ENCODE measurements around the gene CLCA1. TPM values are rescaled to one million over a fixed set of nuclear protein-coding genes. Genes with fewer than 3 reads are reported as not detected.
A peak's percentile ranks its signal among the peaks of the same experiment; 100 is the strongest.

Gene CLCA1, protein sequence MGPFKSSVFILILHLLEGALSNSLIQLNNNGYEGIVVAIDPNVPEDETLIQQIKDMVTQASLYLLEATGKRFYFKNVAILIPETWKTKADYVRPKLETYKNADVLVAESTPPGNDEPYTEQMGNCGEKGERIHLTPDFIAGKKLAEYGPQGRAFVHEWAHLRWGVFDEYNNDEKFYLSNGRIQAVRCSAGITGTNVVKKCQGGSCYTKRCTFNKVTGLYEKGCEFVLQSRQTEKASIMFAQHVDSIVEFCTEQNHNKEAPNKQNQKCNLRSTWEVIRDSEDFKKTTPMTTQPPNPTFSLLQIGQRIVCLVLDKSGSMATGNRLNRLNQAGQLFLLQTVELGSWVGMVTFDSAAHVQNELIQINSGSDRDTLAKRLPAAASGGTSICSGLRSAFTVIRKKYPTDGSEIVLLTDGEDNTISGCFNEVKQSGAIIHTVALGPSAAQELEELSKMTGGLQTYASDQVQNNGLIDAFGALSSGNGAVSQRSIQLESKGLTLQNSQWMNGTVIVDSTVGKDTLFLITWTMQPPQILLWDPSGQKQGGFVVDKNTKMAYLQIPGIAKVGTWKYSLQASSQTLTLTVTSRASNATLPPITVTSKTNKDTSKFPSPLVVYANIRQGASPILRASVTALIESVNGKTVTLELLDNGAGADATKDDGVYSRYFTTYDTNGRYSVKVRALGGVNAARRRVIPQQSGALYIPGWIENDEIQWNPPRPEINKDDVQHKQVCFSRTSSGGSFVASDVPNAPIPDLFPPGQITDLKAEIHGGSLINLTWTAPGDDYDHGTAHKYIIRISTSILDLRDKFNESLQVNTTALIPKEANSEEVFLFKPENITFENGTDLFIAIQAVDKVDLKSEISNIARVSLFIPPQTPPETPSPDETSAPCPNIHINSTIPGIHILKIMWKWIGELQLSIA
- not detected for total RNA-seq

DNA sequence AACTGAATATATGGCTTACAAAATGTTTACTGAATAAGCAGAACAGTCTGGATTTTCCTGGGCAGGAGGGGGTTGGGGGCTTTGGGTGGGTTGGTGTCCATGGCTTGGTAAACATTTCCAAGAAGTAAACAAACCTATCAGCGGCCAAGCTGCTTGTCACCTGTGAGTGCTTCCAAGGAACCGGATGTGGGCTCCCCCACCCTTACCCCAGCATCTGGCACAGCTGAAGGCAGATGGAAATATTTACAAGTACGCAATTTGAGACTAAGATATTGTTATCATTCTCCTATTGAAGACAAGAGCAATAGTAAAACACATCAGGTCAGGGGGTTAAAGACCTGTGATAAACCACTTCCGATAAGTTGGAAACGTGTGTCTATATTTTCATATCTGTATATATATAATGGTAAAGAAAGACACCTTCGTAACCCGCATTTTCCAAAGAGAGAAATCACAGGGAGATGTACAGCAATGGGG is at the start of gene CLCA1:
TSS of gene CLCA1 (plus strand) at position 427 of the 477 bp plus-strand sequence. CDS start at position 472, 45 bp downstream.
- no peak for DNase-seq (ENCODE audit: low spot score in 2 of 2)
- Mint-ChIP-seq H3K9me3 (no peaks in the 10 kb centered on the region), H3K36me3 (no peaks in the 10 kb centered on the region), H3K27ac (no peak within 1 kb of the TSS)
- ATAC-seq, result no peak

DNA sequence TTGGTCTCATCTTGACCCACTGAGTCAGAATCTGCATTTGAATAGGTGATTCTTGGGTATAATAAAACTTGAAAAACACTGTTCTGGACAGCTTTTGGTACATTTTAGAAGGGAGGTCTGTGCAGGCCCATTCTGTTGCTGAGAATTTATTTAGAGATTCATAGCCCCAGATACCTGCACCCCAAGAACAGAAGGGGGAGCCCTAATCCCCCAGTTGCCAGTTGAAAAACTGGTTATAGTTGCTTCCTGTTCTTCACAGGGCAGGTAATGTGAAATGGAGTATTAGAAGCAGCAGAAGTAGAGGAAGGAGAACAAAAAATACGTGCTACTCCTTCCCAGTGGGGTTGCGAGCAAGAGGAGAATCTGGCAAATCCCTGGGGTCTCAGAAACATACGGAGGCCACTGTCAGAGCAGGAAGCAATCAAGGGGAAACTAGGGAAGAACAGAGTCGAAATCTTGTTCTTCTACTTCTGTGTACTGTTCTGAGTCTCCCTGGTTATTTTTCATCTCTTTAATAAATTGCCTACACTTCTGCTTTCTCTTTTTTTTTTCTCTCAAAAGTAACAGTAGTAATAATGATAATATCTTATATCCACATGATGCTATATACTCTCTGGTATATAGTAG is 49.3 kb upstream of the CLCA1 start:
- peak overlapping the region in 1 of 2 donors; percentile 61 for H3K27ac Mint-ChIP-seq

DNA sequence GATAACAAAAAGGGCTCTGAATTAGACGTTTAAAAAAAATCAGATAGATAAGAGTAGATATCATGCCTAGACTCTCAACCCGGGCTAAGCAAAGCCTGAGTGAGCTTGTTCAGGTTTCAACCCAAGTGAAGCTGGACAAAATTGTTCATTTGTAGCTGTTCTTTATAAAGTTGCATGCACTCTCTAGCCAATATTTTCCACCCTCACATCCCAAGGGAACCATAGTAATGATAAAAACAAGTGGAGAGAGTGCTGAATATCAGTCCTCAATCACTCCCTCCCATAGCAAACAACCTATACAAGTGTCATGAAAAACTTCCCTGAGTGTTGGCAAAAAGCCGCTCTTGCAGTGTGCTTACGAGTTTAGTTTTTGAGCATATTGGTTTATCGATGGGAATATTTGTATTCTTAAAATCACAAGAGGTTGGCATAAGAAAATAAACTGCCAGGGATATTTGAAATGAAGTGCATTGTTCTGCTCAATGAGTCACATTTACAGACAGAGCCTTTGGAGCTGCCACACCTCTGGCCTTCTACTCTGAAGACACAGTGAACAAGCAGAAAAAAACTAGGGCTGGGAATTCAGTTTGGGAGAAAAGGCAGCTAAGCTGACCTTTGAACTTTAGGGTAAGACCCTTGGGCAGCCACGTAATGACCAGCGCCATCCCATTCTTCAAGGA is 47.0 kb upstream of the CLCA1 start:
- ATAC-seq (no peak), DNase-seq (ENCODE audit: low spot score in 2 of 2) (no peak)
- Mint-ChIP-seq H3K27ac (no peak overlapping the region), H3K9me3 (no peaks in the 10 kb centered on the region), H3K36me3 (no peaks in the 10 kb centered on the region)

More for the DNA sequence above, 49.3 kb upstream of the CLCA1 start:
- DNase-seq (ENCODE audit: low spot score in 2 of 2) (peak in 1 of 2 donors; percentile 19), ATAC-seq (peak; percentile 61 to 82)
- Mint-ChIP-seq H3K36me3 (no peaks in the 10 kb centered on the region), H3K9me3 (no peaks in the 10 kb centered on the region)

DNA sequence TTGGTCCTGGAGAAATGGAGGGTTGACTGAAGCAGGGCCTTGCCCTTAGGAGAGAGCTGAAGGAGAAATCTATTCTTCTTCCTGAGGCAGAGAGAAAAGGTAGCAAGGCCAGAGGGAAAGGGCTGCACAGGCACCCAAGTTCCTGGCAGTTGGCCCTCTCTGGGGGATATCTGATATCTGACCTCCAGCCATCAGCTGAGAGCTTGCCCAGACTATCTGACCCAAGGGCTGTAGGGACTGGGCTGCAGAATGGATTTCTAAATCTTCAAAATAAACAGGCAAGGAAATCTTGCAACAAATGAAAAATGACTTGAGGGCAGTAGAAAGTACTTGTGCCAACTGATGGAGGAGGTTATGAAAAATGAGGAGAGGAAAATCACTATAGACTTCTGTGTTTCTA is 45.3 kb upstream of the CLCA1 start:
- DNase-seq (ENCODE audit: low spot score in 2 of 2), result no peak
- H3K36me3 Mint-ChIP-seq, result no peaks in the 10 kb centered on the region
- H3K9me3 Mint-ChIP-seq, result no peaks in the 10 kb centered on the region
- no peak for ATAC-seq
- no peak overlapping the region for H3K27ac Mint-ChIP-seq

DNA sequence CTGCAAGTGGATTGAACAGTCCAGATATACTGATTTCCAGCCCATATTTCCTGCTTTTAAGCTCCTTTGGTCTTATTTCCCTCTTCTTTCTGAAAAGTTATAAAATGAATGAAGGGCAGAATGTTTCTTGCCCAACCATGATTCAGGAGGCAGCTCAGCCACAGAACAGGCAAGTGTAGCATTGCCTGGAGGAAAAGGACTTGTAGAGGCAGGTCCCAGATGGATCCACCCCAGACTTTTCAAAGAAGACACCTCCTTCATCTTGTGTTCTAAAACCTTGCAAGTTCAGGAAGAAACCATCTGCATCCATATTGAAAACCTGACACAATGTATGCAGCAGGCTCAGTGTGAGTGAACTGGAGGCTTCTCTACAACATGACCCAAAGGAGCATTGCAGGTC is 44.9 kb upstream of the CLCA1 start, which contains the start of gene CLCA2:
TSS of gene CLCA2 (plus strand) at position 299 of the 400 bp plus-strand sequence. CDS start at position 376, 77 bp downstream.
- ATAC-seq, result no peak
- Mint-ChIP-seq H3K27ac (no peak within 1 kb of the TSS), H3K36me3 (no peaks in the 10 kb centered on the region), H3K9me3 (no peaks in the 10 kb centered on the region)
- DNase-seq (ENCODE audit: low spot score in 2 of 2), result no peak

DNA sequence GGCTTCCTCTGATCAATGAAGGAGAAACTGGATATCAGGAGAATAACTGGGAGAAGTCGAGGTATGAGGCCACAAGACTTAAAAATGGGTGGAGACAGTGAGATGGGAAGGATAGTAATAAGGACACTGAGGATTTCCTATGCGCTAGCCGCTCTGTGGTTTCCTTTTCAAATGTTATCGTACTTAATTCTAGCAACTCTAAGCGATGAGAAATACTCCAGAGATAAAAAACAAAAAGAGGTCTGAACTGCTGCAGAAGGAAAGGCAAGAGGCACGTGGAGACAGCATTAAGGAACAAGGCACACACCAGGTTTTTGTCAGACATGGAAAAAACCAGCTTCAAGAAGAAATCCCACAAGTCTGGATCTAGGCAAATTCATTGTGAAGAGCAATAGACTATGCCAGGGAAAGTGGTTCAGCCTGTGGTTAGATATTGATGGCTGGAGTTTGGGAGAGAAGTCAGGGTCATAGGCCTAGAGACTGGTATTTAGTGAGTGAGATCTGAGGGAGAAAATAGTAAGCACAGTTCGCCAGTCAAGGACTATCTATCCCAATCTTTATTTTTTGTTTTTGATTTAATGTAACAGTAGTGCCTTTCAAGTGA is 39.5 kb upstream of the CLCA1 start:
- Mint-ChIP-seq H3K27ac (no peak overlapping the region), H3K36me3 (no peaks in the 10 kb centered on the region), H3K9me3 (no peaks in the 10 kb centered on the region)
- ATAC-seq, result no peak
- no peak for DNase-seq (ENCODE audit: low spot score in 2 of 2)

DNA sequence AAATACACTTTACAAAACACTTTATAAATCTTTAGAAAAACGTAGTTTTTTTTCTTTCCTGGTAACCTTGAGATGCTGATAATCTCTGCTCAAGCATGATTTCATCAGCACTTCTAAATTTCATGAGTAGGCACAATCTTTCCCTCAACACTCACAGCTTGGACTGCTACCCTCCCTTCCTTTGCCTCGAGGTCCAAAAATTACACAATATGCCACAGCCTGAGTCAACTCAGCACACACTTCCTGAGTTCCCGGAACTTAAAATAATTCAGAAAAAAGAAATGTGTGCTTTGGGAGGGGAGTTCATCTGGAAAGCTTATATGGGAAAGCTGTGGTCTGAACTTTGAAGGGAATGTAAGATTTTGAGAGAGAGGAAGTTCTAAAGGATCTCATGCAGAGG is 38.9 kb upstream of the CLCA1 start:
- H3K9me3 Mint-ChIP-seq, result no peaks in the 10 kb centered on the region
- H3K36me3 Mint-ChIP-seq, result no peaks in the 10 kb centered on the region
- H3K27ac Mint-ChIP-seq, result no peak overlapping the region
- DNase-seq (ENCODE audit: low spot score in 2 of 2) (no peak), ATAC-seq (peak; percentile 73 to 92)

DNA sequence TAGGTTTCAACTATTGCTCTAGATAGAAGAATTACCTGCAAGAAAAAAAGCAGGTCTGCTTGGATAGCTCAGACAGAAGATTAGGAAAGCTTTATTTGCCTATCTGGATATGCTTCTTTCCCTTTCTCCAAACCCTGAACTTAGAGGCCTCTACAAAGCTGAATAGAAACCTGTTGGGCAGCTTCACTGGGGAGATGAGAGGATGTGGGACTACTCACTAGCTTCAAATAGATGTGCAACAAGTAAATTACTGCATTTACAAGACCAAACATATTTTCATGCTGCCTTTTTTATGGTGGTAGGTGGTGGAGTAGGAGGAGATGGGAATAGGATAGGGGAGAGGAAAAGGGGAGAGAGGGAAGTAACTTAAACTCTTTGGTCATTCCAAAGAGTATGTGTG is 38.4 kb upstream of the CLCA1 start:
- no peaks in the 10 kb centered on the region for H3K36me3 Mint-ChIP-seq
- H3K9me3 Mint-ChIP-seq, result no peaks in the 10 kb centered on the region
- DNase-seq (ENCODE audit: low spot score in 2 of 2), result no peak
- ATAC-seq, result peak in 1 of 2 donors; percentile 29
- H3K27ac Mint-ChIP-seq, result no peak overlapping the region

DNA sequence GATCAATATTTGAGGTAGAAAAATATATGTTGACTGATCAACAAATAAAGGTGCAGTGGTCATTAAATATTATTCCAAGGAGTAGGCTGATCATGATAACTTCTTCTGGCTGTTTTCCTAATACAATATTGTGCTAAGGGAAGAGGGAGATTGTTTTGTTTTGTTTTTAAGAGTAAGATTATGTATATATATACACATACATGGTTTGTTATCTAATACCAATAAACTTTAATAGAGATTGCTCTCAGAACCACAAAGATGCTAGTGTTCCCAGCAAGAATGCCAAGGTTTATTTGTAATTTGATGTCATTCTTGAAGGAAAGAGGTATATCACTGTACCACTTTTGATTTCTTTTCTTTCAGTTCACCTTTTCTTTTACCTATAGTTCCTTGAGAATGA is 34.7 kb upstream of the CLCA1 start:
- Mint-ChIP-seq H3K27ac (no peak overlapping the region), H3K36me3 (no peaks in the 10 kb centered on the region), H3K9me3 (no peaks in the 10 kb centered on the region)
- ATAC-seq (no peak), DNase-seq (ENCODE audit: low spot score in 2 of 2) (no peak)

DNA sequence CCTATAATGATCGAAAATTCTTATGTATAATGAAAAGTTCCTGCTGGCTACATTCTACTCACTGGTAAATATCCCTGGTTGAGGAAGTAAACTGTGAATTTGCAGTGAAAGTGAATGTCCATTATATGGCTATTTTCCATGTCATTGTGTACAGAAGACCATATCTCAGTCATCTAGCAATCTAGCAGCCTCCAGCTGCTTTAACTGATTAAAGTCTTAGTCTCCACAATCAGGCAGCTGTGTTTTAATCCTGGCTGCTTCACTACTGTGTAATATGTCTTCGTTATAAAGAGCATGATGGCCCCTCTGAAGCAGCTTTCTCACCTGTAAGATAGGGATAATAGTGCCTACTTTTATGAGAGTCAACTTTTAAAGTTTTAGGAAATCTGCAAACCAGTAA is 33.4 kb upstream of the CLCA1 start:
- Mint-ChIP-seq H3K36me3 (no peaks in the 10 kb centered on the region), H3K9me3 (no peaks in the 10 kb centered on the region), H3K27ac (no peak overlapping the region)
- ATAC-seq (no peak), DNase-seq (ENCODE audit: low spot score in 2 of 2) (no peak)

DNA sequence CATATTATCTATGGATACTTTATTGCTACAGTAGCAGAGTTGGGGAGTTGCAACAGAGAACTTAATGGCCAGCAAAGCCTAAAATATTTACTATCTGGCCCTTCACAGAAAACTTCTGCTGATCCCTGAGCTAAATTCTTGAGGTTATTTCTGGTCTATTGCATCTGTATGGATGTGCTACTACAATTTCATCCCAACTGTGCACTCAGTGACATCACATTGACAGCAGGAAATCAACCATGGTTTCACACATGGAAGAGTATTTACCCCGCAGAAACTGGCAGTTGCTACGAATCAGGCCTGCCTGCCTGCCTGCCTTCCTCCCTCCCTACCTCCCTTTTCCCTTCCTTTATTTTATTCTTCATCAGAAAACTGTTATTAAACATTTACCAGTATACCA is 32.7 kb upstream of the CLCA1 start:
- no peak for DNase-seq (ENCODE audit: low spot score in 2 of 2)
- no peak overlapping the region for H3K27ac Mint-ChIP-seq
- no peaks in the 10 kb centered on the region for H3K36me3 Mint-ChIP-seq
- no peak for ATAC-seq
- no peaks in the 10 kb centered on the region for H3K9me3 Mint-ChIP-seq

DNA sequence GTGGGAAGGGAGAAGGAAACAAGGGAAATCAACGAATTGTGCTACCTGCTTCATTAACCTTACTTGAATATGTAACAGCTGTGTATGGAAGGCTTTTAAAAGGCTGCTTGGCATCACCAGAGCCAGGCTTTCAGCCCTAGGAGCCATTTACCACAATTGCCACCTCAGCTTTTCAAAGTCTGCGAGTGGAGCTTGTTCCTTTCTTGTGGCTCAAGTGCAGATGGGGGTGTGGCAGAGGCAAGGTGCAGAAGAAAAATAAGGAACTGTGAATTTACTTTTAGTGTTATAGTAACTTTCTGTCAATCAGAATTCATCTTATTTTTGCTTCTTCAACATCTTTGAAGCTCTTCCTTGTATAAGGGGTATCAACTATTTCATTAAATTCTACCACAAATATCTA is 27.1 kb upstream of the CLCA1 start:
- Mint-ChIP-seq H3K9me3 (no peaks in the 10 kb centered on the region), H3K27ac (no peak overlapping the region), H3K36me3 (no peaks in the 10 kb centered on the region)
- no peak for ATAC-seq
- no peak for DNase-seq (ENCODE audit: low spot score in 2 of 2)

DNA sequence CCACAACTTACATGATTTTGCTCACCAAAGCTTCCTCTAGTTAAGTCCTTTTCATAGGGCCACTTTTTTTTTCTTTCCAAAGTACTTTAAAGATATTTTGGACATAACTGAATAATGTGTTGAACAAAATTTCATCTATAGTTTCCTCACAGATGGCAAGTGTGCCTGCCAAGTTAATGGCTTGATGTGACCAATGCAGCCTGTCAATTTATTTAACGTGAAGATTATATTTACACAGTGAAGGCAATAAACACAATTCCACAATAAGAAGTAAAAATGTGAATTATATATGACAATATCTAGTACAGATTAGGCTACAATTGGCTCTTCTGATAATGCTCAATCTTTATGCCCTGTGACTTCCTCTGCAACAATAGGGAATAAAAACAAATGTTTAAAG is 26.7 kb upstream of the CLCA1 start:
- ATAC-seq, result no peak
- no peaks in the 10 kb centered on the region for H3K36me3 Mint-ChIP-seq
- no peak overlapping the region for H3K27ac Mint-ChIP-seq
- no peaks in the 10 kb centered on the region for H3K9me3 Mint-ChIP-seq
- DNase-seq (ENCODE audit: low spot score in 2 of 2), result no peak

DNA sequence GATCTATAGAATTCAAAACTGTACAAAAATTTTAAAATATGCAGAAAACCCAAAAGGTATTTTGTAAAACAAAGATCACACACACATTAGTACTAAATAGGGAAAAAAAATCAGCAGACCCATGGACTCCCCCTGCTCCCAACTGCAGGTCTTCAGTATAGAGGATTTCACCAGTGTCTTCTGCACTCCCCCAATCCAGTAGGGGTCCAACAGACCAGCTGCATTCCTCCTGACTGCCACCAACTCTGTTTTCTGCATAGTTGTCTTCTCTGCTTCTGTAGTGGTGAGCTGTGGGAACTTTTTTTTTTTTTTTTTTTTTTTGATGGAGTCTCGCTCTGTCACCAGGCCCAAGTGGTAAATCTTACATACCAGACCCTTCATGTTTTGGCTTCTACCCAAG is 22.8 kb upstream of the CLCA1 start:
- H3K9me3 Mint-ChIP-seq, result no peaks in the 10 kb centered on the region
- DNase-seq (ENCODE audit: low spot score in 2 of 2) (no peak), ATAC-seq (no peak)
- H3K27ac Mint-ChIP-seq, result no peak overlapping the region
- H3K36me3 Mint-ChIP-seq, result no peaks in the 10 kb centered on the region

DNA sequence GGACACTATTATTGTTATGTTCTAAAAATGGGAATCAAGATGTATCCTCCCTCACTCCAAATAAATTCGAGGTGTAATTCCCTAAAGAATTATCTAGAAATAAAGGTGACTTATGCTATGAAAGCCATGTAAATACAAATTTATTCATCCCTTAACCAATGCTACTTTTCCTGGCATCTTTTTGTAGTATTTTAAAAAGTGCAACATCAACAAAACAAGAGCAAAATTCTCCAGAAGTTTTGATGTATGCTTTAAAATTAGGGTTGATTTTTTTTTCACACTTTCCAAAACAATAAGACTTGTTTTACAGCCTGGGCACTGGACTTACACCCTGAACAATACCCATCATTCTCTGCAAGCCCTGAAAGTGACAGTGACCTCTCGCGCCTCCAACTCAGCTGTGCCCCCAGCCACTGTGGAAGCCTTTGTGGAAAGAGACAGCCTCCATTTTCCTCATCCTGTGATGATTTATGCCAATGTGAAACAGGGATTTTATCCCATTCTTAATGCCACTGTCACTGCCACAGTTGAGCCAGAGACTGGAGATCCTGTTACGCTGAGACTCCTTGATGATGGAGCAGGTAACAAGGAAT is 21.4 kb upstream of the CLCA1 start:
- Mint-ChIP-seq H3K36me3 (no peaks in the 10 kb centered on the region), H3K27ac (no peak overlapping the region), H3K9me3 (no peaks in the 10 kb centered on the region)
- no peak for DNase-seq (ENCODE audit: low spot score in 2 of 2)
- no peak for ATAC-seq

DNA sequence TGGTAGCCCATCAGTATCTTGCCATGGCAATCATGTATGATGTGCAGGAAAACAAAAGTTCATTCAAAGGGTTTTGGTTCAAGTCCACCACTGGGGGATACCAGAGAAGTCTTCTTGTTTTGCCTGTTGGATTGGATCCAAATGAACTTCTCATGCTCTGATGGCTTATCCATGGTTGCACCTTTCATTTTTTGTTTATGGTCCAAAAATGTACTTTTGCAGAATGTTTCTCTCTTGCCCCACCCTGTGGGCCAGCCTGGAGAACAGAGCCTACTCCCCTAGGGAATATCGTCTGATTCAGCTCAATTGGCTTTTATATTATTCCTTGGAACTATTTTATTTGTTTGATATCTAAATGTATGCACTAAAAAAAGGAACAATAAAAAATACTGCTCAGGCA is 20.1 kb upstream of the CLCA1 start:
- ATAC-seq (no peak), DNase-seq (ENCODE audit: low spot score in 2 of 2) (no peak)
- peak overlapping the region in 1 of 2 donors; percentile 10 for H3K27ac Mint-ChIP-seq
- H3K36me3 Mint-ChIP-seq, result no peaks in the 10 kb centered on the region
- H3K9me3 Mint-ChIP-seq, result no peaks in the 10 kb centered on the region

Measured in activated naive CD4-positive, alpha-beta T cell treated with anti-CD3 and anti-CD28 coated beads, Interleukin-2, amount 50 U/mL, for 72 hours (primary cell).